ENCODE results near the gene ZNF674.

The ZNF674 gene

DNA sequence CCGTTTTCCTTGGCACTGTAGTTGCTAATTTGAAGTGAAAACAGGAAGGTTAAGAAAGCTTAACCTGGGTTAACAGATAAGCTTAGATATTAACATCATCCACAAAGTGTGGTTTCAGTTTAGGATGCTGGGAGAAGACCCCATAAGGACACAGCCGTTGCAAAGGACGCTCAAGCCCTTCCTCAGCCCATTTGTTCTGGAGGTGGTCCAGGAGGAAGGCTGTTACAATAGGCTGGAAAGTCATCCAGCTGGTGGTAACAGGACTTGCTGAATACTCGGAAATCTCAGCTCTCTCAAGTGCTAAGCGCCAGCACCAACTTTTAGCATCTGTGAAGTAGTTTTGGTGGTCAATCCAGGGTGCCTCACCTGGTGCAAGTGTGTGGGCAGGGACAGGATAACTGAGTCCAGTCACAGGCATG lies 42.5 kb upstream of the ZNF674 start:
- Histone ChIP-seq H3K4me3 (replicated peaks; ENCODE audit: insufficient read depth, low read length) (no peak overlapping the region), H3K27ac (replicated peaks) (no peak overlapping the region), H3K27me3 (ENCODE audit: insufficient read depth, poor library complexity, severe bottlenecking) (no peaks in the 10 kb centered on the region)
- DNase-seq (ENCODE audit: low read depth in 1 of 2, low spot score in 1 of 2): no peak
- TF ChIP-seq SPI1 (IDR thresholded peaks at IDR 0.05; ENCODE audit: borderline replicate concordance, low read depth) (no peak), POLR2AphosphoS5 (IDR thresholded peaks at IDR 0.05; ENCODE audit: low read depth) (no peak), GABPA (IDR thresholded peaks at IDR 0.05; ENCODE audit: low read depth) (no peak)
- TF ChIP-seq, protein P1, sequence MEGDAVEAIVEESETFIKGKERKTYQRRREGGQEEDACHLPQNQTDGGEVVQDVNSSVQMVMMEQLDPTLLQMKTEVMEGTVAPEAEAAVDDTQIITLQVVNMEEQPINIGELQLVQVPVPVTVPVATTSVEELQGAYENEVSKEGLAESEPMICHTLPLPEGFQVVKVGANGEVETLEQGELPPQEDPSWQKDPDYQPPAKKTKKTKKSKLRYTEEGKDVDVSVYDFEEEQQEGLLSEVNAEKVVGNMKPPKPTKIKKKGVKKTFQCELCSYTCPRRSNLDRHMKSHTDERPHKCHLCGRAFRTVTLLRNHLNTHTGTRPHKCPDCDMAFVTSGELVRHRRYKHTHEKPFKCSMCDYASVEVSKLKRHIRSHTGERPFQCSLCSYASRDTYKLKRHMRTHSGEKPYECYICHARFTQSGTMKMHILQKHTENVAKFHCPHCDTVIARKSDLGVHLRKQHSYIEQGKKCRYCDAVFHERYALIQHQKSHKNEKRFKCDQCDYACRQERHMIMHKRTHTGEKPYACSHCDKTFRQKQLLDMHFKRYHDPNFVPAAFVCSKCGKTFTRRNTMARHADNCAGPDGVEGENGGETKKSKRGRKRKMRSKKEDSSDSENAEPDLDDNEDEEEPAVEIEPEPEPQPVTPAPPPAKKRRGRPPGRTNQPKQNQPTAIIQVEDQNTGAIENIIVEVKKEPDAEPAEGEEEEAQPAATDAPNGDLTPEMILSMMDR (IDR thresholded peaks at IDR 0.05; ENCODE audit: insufficient read depth, low read length): no peak
- TF ChIP-seq, protein P2, sequence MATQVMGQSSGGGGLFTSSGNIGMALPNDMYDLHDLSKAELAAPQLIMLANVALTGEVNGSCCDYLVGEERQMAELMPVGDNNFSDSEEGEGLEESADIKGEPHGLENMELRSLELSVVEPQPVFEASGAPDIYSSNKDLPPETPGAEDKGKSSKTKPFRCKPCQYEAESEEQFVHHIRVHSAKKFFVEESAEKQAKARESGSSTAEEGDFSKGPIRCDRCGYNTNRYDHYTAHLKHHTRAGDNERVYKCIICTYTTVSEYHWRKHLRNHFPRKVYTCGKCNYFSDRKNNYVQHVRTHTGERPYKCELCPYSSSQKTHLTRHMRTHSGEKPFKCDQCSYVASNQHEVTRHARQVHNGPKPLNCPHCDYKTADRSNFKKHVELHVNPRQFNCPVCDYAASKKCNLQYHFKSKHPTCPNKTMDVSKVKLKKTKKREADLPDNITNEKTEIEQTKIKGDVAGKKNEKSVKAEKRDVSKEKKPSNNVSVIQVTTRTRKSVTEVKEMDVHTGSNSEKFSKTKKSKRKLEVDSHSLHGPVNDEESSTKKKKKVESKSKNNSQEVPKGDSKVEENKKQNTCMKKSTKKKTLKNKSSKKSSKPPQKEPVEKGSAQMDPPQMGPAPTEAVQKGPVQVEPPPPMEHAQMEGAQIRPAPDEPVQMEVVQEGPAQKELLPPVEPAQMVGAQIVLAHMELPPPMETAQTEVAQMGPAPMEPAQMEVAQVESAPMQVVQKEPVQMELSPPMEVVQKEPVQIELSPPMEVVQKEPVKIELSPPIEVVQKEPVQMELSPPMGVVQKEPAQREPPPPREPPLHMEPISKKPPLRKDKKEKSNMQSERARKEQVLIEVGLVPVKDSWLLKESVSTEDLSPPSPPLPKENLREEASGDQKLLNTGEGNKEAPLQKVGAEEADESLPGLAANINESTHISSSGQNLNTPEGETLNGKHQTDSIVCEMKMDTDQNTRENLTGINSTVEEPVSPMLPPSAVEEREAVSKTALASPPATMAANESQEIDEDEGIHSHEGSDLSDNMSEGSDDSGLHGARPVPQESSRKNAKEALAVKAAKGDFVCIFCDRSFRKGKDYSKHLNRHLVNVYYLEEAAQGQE (IDR thresholded peaks at IDR 0.05; ENCODE audit: insufficient replicate concordance, low read depth): no peak

DNA sequence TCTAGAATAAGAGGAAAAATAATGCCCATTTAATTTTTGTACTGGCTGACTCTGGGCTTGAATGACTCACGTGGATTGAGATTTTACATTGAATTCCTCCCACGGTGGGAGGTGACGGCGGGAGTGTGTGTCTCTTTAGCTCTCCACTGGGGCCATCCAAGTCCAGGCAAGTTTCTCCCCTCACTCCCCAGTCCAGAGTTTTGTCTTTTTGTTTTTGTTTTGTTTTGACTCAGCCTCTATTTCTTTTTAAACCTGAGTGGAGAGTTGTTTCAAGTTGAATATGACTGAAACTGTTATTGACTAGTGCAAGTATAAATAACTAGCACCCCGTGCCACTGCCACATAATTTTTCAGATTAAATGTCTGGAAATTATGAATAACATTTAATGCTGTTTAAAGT lies 41.9 kb upstream of the ZNF674 start:
- Histone ChIP-seq H3K4me3 (replicated peaks; ENCODE audit: insufficient read depth, low read length) (no peak overlapping the region), H3K27me3 (ENCODE audit: insufficient read depth, poor library complexity, severe bottlenecking) (no peaks in the 10 kb centered on the region), H3K27ac (replicated peaks) (no peak overlapping the region)
- TF ChIP-seq POLR2AphosphoS5 (IDR thresholded peaks at IDR 0.05; ENCODE audit: low read depth) (no peak), GABPA (IDR thresholded peaks at IDR 0.05; ENCODE audit: low read depth) (no peak), SPI1 (IDR thresholded peaks at IDR 0.05; ENCODE audit: borderline replicate concordance, low read depth) (no peak)
- TF ChIP-seq, protein P2 (IDR thresholded peaks at IDR 0.05; ENCODE audit: insufficient replicate concordance, low read depth): no peak
- TF ChIP-seq, protein P1 (IDR thresholded peaks at IDR 0.05; ENCODE audit: insufficient read depth, low read length): no peak
- no peak for DNase-seq (ENCODE audit: low read depth in 1 of 2, low spot score in 1 of 2)

GRCh38 chrX:46584736-46585135 lies 39.5 kb upstream of the ZNF674 start:
- Histone ChIP-seq H3K27ac (replicated peaks) (no peak overlapping the region), H3K27me3 (ENCODE audit: insufficient read depth, poor library complexity, severe bottlenecking) (no peaks in the 10 kb centered on the region), H3K4me3 (replicated peaks; ENCODE audit: insufficient read depth, low read length) (no peak overlapping the region)
- DNase-seq (ENCODE audit: low read depth in 1 of 2, low spot score in 1 of 2): no peak
- TF ChIP-seq, protein P2 (IDR thresholded peaks at IDR 0.05; ENCODE audit: insufficient replicate concordance, low read depth): no peak
- TF ChIP-seq SPI1 (IDR thresholded peaks at IDR 0.05; ENCODE audit: borderline replicate concordance, low read depth) (no peak), GABPA (IDR thresholded peaks at IDR 0.05; ENCODE audit: low read depth) (no peak), POLR2AphosphoS5 (IDR thresholded peaks at IDR 0.05; ENCODE audit: low read depth) (no peak)
- TF ChIP-seq, protein P1 (IDR thresholded peaks at IDR 0.05; ENCODE audit: insufficient read depth, low read length): no peak
